ENCODE results near the gene LRBA.

DNA sequence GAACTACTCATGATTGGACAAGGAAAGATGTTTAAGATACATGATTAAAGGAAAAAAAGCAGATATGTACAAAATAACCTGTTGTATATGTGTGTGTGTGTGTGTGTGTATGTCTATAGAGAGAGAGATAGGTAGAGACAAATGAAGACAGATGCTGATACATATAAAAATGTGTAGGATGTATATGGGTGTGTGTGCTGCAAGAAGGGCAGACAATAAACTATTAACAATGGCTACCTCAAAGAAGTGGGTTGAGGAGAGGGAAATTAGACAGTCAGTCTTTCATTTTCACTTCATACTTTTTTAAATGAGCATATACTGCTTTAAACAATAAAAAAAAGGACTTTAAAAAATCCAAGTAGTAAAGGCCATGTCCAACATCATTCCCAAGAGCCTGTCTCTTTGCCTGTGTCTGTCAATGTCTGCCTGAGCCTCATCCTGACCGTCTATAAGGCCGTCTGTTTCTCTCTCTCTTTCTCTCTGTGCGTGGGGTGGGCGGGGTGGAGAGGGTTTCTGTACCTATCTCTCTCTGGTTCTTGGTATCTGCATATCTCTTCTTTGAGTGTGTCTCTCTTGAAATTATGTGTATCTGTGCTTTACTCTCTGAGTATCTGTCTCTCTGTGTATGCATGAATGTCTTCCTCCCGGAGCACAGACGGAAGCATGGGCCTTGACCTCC, 62.8 kb downstream of the LRBA start:
- TF ChIP-seq, protein P1, sequence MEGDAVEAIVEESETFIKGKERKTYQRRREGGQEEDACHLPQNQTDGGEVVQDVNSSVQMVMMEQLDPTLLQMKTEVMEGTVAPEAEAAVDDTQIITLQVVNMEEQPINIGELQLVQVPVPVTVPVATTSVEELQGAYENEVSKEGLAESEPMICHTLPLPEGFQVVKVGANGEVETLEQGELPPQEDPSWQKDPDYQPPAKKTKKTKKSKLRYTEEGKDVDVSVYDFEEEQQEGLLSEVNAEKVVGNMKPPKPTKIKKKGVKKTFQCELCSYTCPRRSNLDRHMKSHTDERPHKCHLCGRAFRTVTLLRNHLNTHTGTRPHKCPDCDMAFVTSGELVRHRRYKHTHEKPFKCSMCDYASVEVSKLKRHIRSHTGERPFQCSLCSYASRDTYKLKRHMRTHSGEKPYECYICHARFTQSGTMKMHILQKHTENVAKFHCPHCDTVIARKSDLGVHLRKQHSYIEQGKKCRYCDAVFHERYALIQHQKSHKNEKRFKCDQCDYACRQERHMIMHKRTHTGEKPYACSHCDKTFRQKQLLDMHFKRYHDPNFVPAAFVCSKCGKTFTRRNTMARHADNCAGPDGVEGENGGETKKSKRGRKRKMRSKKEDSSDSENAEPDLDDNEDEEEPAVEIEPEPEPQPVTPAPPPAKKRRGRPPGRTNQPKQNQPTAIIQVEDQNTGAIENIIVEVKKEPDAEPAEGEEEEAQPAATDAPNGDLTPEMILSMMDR (IDR thresholded peaks at IDR 0.05; ENCODE audit: low read depth, low read length, poor library complexity, severe bottlenecking) = no peak
- no peak for TF ChIP-seq EZH2phosphoT487 (IDR thresholded peaks at IDR 0.05; ENCODE audit: borderline replicate concordance, low read length)
